GM12872 (cell line): ENCODE measurements around the gene OGFRL1.

Source experiments
- CTCF ChIP-seq: IDR thresholded peaks from 3 replicates; pipeline ENCODE4 v1.5.1; 2011; ENCODE audit warnings: low read depth, mild to moderate bottlenecking, low read length, moderate library complexity; ENCODE audit not compliant: insufficient read depth

The OGFRL1 gene

GRCh38 chr6:71300561-71301168, 12.1 kb downstream of the OGFRL1 start:
- no peak for TF ChIP-seq CTCF

GRCh38 chr6:71301546-71301945, 12.9 kb downstream of the OGFRL1 start:
- TF ChIP-seq CTCF, result no peak

GRCh38 chr6:71309656-71310055, 21.0 kb downstream of the OGFRL1 start:
- no peak for TF ChIP-seq CTCF

- TF ChIP-seq CTCF, result no peak
These were observed 21.6 kb downstream of the OGFRL1 start for GRCh38 chr6:71310261-71310660.

- no peak for TF ChIP-seq CTCF
These were observed 23.5 kb downstream of the OGFRL1 start for GRCh38 chr6:71312089-71312488.

GRCh38 chr6:71317441-71317840, 28.8 kb downstream of the OGFRL1 start:
- TF ChIP-seq CTCF, result no peak

- TF ChIP-seq CTCF, result no peak
These were observed 31.4 kb downstream of the OGFRL1 start for GRCh38 chr6:71320041-71320440.

- no peak for TF ChIP-seq CTCF
These were observed 32.7 kb downstream of the OGFRL1 start for GRCh38 chr6:71321314-71321713.
